NCI-H446 (cell line): Measurements from ENCODE around the gene ZNF775.

Experiments
- DNase-seq, 2 experiments: peaks; one replicate each; lab custom pipeline; 2025; lab: John Stamatoyannopoulos, UW

Gene ZNF775

GRCh38 chr7:150441524-150441923 lies 62.4 kb downstream of the ZNF775 start:
- DNase-seq = no peak

GRCh38 chr7:150442811-150443210 lies 63.7 kb downstream of the ZNF775 start:
- no peak for DNase-seq

- DNase-seq = no peak
These were observed 64.8 kb downstream of the ZNF775 start for GRCh38 chr7:150443793-150444540.

GRCh38 chr7:150444674-150445365 lies 65.7 kb downstream of the ZNF775 start:
- no peak for DNase-seq

GRCh38 chr7:150446288-150446938 lies 67.3 kb downstream of the ZNF775 start:
- no peak for DNase-seq
